K562 (cell line): ENCODE data around the gene NABP1. TPM values are rescaled to one million over a fixed set of nuclear protein-coding genes. Genes with fewer than 3 reads are reported as not detected.

Experiments used
- AFF4 ChIP-seq: sonication (generic); formaldehyde crosslinking; IDR thresholded peaks from 2 replicates; pipeline ENCODE4 v1.8.0; 2023; ENCODE audit warnings: mild to moderate bottlenecking, missing genetic modification reagents
- ARID3B ChIP-seq: fragments of 250-450 bp; sonication (Bioruptor Pico); IDR thresholded peaks from 2 replicates; pipeline ENCODE4 v1.4.0; 2020; ENCODE audit warnings: borderline replicate concordance
- CCNT2 ChIP-seq: IDR thresholded peaks from 2 replicates; pipeline ENCODE4 v1.6.1; 2011; ENCODE audit warnings: borderline replicate concordance, low read depth, mild to moderate bottlenecking, moderate library complexity, mixed read lengths, low read length; ENCODE audit not compliant: insufficient read length; ENCODE audit errors: extremely low read depth
- ELF1 ChIP-seq: fragments of 200-800 bp; sonication (Bioruptor generic); IDR thresholded peaks from 2 replicates; pipeline ENCODE4 v1.6.1; 2016; ENCODE audit warnings: missing genetic modification characterization, missing compliant biosample characterization
- FOXA3 ChIP-seq, 2 experiments: fragments of 450-650 bp in 1 of 2; sonication (generic) in 1 of 2; formaldehyde crosslinking; IDR thresholded peaks in 1 of 2; conservative IDR thresholded peaks in 1 of 2; 2 replicates each; pipeline versions ENCODE4 v1.4.0 to v1.8.0; 2020 to 2022; ENCODE audit warnings: mild to moderate bottlenecking in 2 of 2, missing genetic modification reagents in 1 of 2
- MAX ChIP-seq: sonication (generic); formaldehyde crosslinking; IDR thresholded peaks from 2 replicates; pipeline ENCODE4 v1.9.0; 2022; ENCODE audit warnings: mild to moderate bottlenecking, missing genetic modification reagents
- NCOR1 ChIP-seq: fragments of 450-650 bp; IDR thresholded peaks from 2 replicates; pipeline ENCODE4 v1.6.1; 2016; ENCODE audit warnings: mild to moderate bottlenecking, moderate library complexity
- NELFE ChIP-seq: IDR thresholded peaks from 2 replicates; pipeline ENCODE4 v1.6.1; 2011; ENCODE audit warnings: mild to moderate bottlenecking; ENCODE audit not compliant: insufficient read depth, insufficient read length
- NONO ChIP-seq, 2 experiments: fragments of 200-400 bp in 1 of 2; fragments of 450-650 bp in 1 of 2; formaldehyde crosslinking in 1 of 2; IDR thresholded peaks; 2 replicates each; pipeline ENCODE4 v1.6.1; 2017; ENCODE audit warnings: low read depth in 2 of 2, mild to moderate bottlenecking in 2 of 2, moderate library complexity in 2 of 2, low read length in 1 of 2
- NR0B1 ChIP-seq: fragments of 450-650 bp; IDR thresholded peaks from one replicate; pipeline ENCODE4 v1.6.1; 2018; ENCODE audit warnings: mild to moderate bottlenecking, moderate library complexity; ENCODE audit not compliant: partially characterized antibody
- POLR2B ChIP-seq: fragments of 450-650 bp; IDR thresholded peaks from 2 replicates; pipeline ENCODE4 v1.6.1; 2018; ENCODE audit warnings: low read depth; ENCODE audit not compliant: partially characterized antibody
- PTRF ChIP-seq: fragments of 450-650 bp; IDR thresholded peaks from 2 replicates; pipeline ENCODE4 v1.6.1; 2016; ENCODE audit warnings: mild to moderate bottlenecking, missing genetic modification characterization, missing compliant biosample characterization
- RCOR1 ChIP-seq, 2 experiments: IDR thresholded peaks; 2 replicates each; pipeline ENCODE4 v1.6.1; 2012; ENCODE audit warnings: low read depth in 2 of 2, low read length in 2 of 2, borderline replicate concordance in 1 of 2, improper control_type of control experiment in 1 of 2
- RFX7 ChIP-seq: fragments of 250-450 bp; sonication (Bioruptor Pico); IDR thresholded peaks from 2 replicates; pipeline ENCODE4 v1.5.1; 2021; ENCODE audit warnings: mild to moderate bottlenecking
- SPI1 ChIP-seq: IDR thresholded peaks from 2 replicates; pipeline ENCODE4 v1.6.1; 2011; ENCODE audit warnings: low read depth, low read length, control low read depth, borderline replicate concordance
- TARDBP ChIP-seq: fragments of 450-650 bp; IDR thresholded peaks from 2 replicates; pipeline ENCODE4 v1.6.1; 2016
- XRCC3 ChIP-seq: fragments of 450-650 bp; IDR thresholded peaks from 2 replicates; pipeline ENCODE4 v1.6.1; 2017; ENCODE audit warnings: mild to moderate bottlenecking, moderate library complexity
- ZFX ChIP-seq: sonication (generic); formaldehyde crosslinking; IDR thresholded peaks from 2 replicates; pipeline ENCODE4 v1.8.0; 2022; ENCODE audit warnings: mild to moderate bottlenecking, missing genetic modification reagents, moderate library complexity
- ZKSCAN1 ChIP-seq: fragments of 150-350 bp; IDR thresholded peaks from 2 replicates; pipeline ENCODE4 v1.6.1; 2016; ENCODE audit warnings: low read depth, low read length
- ZNF224 ChIP-seq: sonication (generic); formaldehyde crosslinking; IDR thresholded peaks from 2 replicates; pipeline ENCODE4 v1.8.0; 2022; ENCODE audit warnings: mild to moderate bottlenecking, missing genetic modification reagents
- ZNF24 ChIP-seq: fragments of 450-650 bp; IDR thresholded peaks from 2 replicates; pipeline ENCODE4 v1.6.1; 2016
- ZNF408 ChIP-seq: fragments of 250-450 bp; sonication (Bioruptor Pico); IDR thresholded peaks from 2 replicates; pipeline ENCODE4 v1.4.0; 2020; ENCODE audit warnings: low read depth, mild to moderate bottlenecking, moderate library complexity
- polyA plus RNA-seq, 8 experiments: library from polyadenylated mRNA; depleted of rRNA in 4 of 8; stranded (reverse) in 5 of 8; unstranded in 3 of 8; fragments of >200 nt; fragmentation: Nextera tagmentation in 2 of 8; fragmentation: Illumina TruSeq in 1 of 8; extraction: Ambion mirVana in 2 of 8; extraction: Trizol in 1 of 8; gene quantifications; 2 replicates each; pipeline versions ENCODE4 v1.2.1 to v1.2.3, GENCODE V29; 2011 to 2014; ENCODE audit warnings: inconsistent platforms in 1 of 8, missing spikeins in 1 of 8
- total RNA-seq, 7 experiments: library from RNA; depleted of rRNA in 6 of 7; stranded (reverse); fragments of >200 nt in 6 of 7; fragmentation: Illumina TruSeq in 2 of 7; extraction: Trizol in 2 of 7; gene quantifications; 2 replicates each; pipeline versions ENCODE4 v1.2.1 to v1.2.3, GENCODE V29; 2011 to 2021; ENCODE audit warnings: low replicate concordance in 1 of 7

NABP1 gene
- total and polyA plus RNA-seq, 9 of the 15 experiments (the other 6 are each of a cell fraction or from before 2014, with no cell fraction given) = 12.8 to 44.0 (median 20.2) TPM

DNA sequence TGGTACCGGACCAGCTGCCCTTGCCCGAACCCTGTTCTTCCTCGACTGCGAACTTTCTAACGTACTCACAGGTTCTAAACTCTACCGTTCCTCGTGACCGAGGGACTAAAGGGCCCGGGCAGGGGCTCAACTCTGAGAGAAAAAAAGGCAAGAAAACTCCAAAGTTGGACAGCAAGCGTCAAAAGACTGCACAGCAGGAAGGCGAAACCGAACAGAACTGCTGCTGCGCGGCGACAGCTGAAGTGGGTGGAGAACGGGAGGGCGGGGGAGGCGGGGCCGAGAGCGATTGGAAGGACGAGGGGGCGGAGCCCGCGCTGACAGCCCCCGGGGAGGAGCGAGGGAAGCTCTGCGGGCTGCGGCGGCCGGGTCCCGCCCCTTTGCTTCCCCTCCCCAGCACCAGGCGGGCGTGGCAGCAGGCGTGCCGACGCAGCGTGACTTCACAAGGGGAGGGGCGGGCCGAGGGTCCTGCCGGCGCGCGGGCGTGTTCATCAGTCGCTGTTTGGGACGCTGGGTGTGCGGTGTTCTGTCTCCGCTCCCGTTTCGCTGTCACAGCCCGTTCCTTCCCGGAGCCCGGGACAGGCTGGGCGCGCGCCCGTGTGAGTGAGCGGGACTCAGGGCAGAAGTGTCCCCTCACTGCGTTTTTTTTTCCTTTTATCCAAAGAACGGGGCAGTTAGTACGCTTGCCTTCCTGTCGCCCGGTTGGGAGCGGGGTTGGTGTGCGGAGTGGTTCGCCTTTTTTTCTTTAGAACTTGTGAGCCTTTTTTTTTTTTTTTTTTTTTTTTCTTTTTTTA is at the start of gene NABP1 (continued):
- TF ChIP-seq SPI1 (no peak), AFF4 (peak; percentile 99), RFX7 (CRISPR knock-in tag) (no peak), FOXA3 (CRISPR knock-in tag; conservative IDR thresholded peaks at IDR 0.05 in 1 of 2, IDR thresholded peaks at IDR 0.05 in 1 of 2) (no peak), NR0B1 (no peak), ARID3B (no peak), POLR2B (peak; percentile 96), TARDBP (0 out of 2 replicates have a peak, but pooled peaks have one; percentile 30), NONO (IDR thresholded peaks at IDR 0.05; ENCODE audit: low read depth in 2 of 2, low read length in 1 of 2) (peak; percentile 70 to 95), ZNF408 (CRISPR knock-in tag) (no peak), ZKSCAN1 (no peak), ZFX (no peak), PTRF (tag) (no peak), NCOR1 (peak; percentile 46), XRCC3 (no peak), ELF1 (no peak), RCOR1 (IDR thresholded peaks at IDR 0.05; ENCODE audit: borderline replicate concordance in 1 of 2, low read depth in 2 of 2, low read length in 2 of 2) (no peak), NELFE (peak; percentile 62), ZNF24 (no peak), MAX (CRISPR knock-in tag) (peak; percentile 76), CCNT2 (peak; percentile 87), ZNF224 (0 out of 2 replicates have a peak, but pooled peaks have one; percentile 40)
